DND-41 (cell line): ENCODE results near the gene TBX6.

Source experiments
- ATAC-seq: fragments of 200-7000 bp; cut with Tn5 transposase; 3 replicates; pipeline ENCODE4 v1.9.1; 2021; ENCODE audit warnings: low read depth; ENCODE audit not compliant: insufficient read depth
- DNase-seq: peaks from one replicate; pipeline ENCODE4 v3.0.0-alpha.2; 2020
- H2AFZ ChIP-seq: 2 replicates; pipeline ENCODE4 v1.6.0; 2012; ENCODE audit warnings: low read depth, low read length
- H3K27ac ChIP-seq: 2 replicates; pipeline ENCODE4 v1.5.1; 2012; ENCODE audit warnings: low read length, inconsistent platforms
- H3K27me3 ChIP-seq: fragments of 200-600 bp; sonication (generic); 2 replicates; pipeline ENCODE4 v1.6.0; 2012; ENCODE audit warnings: low read length, mild to moderate bottlenecking, inconsistent platforms; ENCODE audit not compliant: insufficient read depth, poor library complexity
- H3K36me3 ChIP-seq: 2 replicates; pipeline ENCODE4 v1.5.1; 2012; ENCODE audit warnings: low read length, inconsistent platforms; ENCODE audit not compliant: insufficient read depth
- H3K4me1 ChIP-seq: 2 replicates; pipeline ENCODE4 v1.5.1; 2012; ENCODE audit warnings: mild to moderate bottlenecking, low read length; ENCODE audit not compliant: insufficient read depth
- H3K4me2 ChIP-seq: 2 replicates; pipeline ENCODE4 v1.6.0; 2012; ENCODE audit warnings: mild to moderate bottlenecking, moderate library complexity, low read length, inconsistent platforms; ENCODE audit not compliant: insufficient read depth
- H3K4me3 ChIP-seq, 2 experiments: fragments of 200-600 bp in 1 of 2; shearing (Covaris generic) in 1 of 2; 2 replicates each; pipeline ENCODE4 v1.5.1; 2012 to 2016; ENCODE audit warnings: inconsistent platforms in 2 of 2, low read length in 2 of 2, mild to moderate bottlenecking in 2 of 2, low read depth in 1 of 2, moderate library complexity in 1 of 2
- H3K79me2 ChIP-seq: 2 replicates; pipeline ENCODE4 v1.6.0; 2012; ENCODE audit warnings: low read length, inconsistent platforms; ENCODE audit not compliant: insufficient read depth
- H3K9ac ChIP-seq: 2 replicates; pipeline ENCODE4 v1.6.0; 2012; ENCODE audit warnings: low read depth, mild to moderate bottlenecking, inconsistent platforms, low read length, moderate library complexity
- H3K9me3 ChIP-seq: 2 replicates; pipeline ENCODE4 v1.5.1; 2012; ENCODE audit warnings: low read length, moderate library complexity, mild to moderate bottlenecking, inconsistent platforms; ENCODE audit not compliant: insufficient read depth, severe bottlenecking
- H4K20me1 ChIP-seq: 2 replicates; pipeline ENCODE4 v1.6.0; 2012; ENCODE audit warnings: low read length; ENCODE audit not compliant: insufficient read depth
- CTCF ChIP-seq: IDR thresholded peaks from 2 replicates; pipeline ENCODE4 v1.5.1; 2012; ENCODE audit warnings: borderline replicate concordance, low read length, moderate library complexity, mild to moderate bottlenecking; ENCODE audit not compliant: poor library complexity, severe bottlenecking; ENCODE audit errors: extremely low read depth
- EZH2 ChIP-seq: IDR thresholded peaks from 3 replicates; pipeline ENCODE4 v1.6.1; 2012; ENCODE audit warnings: borderline replicate concordance, low read depth, mild to moderate bottlenecking, moderate library complexity, low read length, inconsistent platforms; ENCODE audit not compliant: severe bottlenecking

TBX6 gene

GRCh38 chr16:30068333-30068732 is 23.4 kb downstream of the TBX6 start:
- peaks cover 64% of the 10 kb centered on the region for H3K79me2 ChIP-seq
- H2AFZ ChIP-seq = no peak overlapping the region
- no peaks in the 10 kb centered on the region for H3K9me3 ChIP-seq
- DNase-seq (no peak), ATAC-seq (no peak)
- no peaks in the 10 kb centered on the region for H3K27me3 ChIP-seq
- peaks cover 47% of the 10 kb centered on the region for H4K20me1 ChIP-seq
- no peak for TF ChIP-seq CTCF
- no peak for TF ChIP-seq EZH2
- peak overlapping the region; percentile 17; the same call in 1 of the 2 replicates for H3K27ac ChIP-seq
- H3K9ac ChIP-seq = no peak overlapping the region
- peak overlapping the region; percentile 28; the same call in 1 of the 2 replicates for H3K4me2 ChIP-seq
- H3K4me3 ChIP-seq = no peak overlapping the region
- H3K36me3 ChIP-seq = peaks cover 70% of the 10 kb centered on the region
- H3K4me1 ChIP-seq = peaks cover 46% of the 10 kb centered on the region

- peak overlapping the region; percentile 94 for H3K9ac ChIP-seq
- H4K20me1 ChIP-seq = peaks cover 47% of the 10 kb centered on the region
These were observed 24.2 kb downstream of the TBX6 start for GRCh38 chr16:30067584-30067916.

GRCh38 chr16:30066761-30067583 is 24.8 kb downstream of the TBX6 start:
- DNase-seq (no peak), ATAC-seq (no peak)
- H3K79me2 ChIP-seq = peaks cover 66% of the 10 kb centered on the region
- no peak overlapping the region for H2AFZ ChIP-seq
- H3K4me3 ChIP-seq = peak overlapping the region; percentile 83 to 89
- H3K27me3 ChIP-seq = no peaks in the 10 kb centered on the region
- no peaks in the 10 kb centered on the region for H3K9me3 ChIP-seq
- H3K4me2 ChIP-seq = peak overlapping the region; percentile 93
- H3K36me3 ChIP-seq = peaks cover 64% of the 10 kb centered on the region
- H3K27ac ChIP-seq = peak overlapping the region; percentile 83
- H3K9ac ChIP-seq = peak overlapping the region; percentile 94
- peaks cover 47% of the 10 kb centered on the region for H4K20me1 ChIP-seq
- H3K4me1 ChIP-seq = peaks cover 49% of the 10 kb centered on the region
- TF ChIP-seq CTCF (no peak), EZH2 (no peak)

More at GRCh38 chr16:30067584-30067916, 24.2 kb downstream of the TBX6 start:
- H3K27ac ChIP-seq = peak overlapping the region; percentile 83; the same call in 1 of the 2 replicates
- TF ChIP-seq CTCF = no peak
- H3K4me2 ChIP-seq = peak overlapping the region; percentile 93
- DNase-seq (no peak), ATAC-seq (no peak)
- no peaks in the 10 kb centered on the region for H3K9me3 ChIP-seq
- H3K79me2 ChIP-seq = peaks cover 66% of the 10 kb centered on the region
- H3K4me3 ChIP-seq = peak overlapping the region in 1 of 2 experiments; percentile 89; a peak in 2 of 4 replicates
- no peak overlapping the region for H2AFZ ChIP-seq
- H3K4me1 ChIP-seq = peaks cover 49% of the 10 kb centered on the region
- peaks cover 69% of the 10 kb centered on the region for H3K36me3 ChIP-seq
- H3K27me3 ChIP-seq = no peaks in the 10 kb centered on the region
